Liver (tissue), 9 donors: ENCODE measurements around the gene EXOC6. TPM values are rescaled to one million over a fixed set of nuclear protein-coding genes. Genes with fewer than 3 reads are reported as not detected.

Experiments used
- DNase-seq: peaks from one replicate; pipeline ENCODE4 v3.0.0-alpha.2; 2017; ENCODE audit warnings: low spot score
- H3K27ac ChIP-seq, 2 donors: one replicate each; pipeline ENCODE4 v1.7.0; 2013; ENCODE audit warnings: inconsistent platforms in 2 of 2, low read length in 2 of 2, control low read depth in 1 of 2, low read depth in 1 of 2, mild to moderate bottlenecking in 1 of 2
- H3K27me3 ChIP-seq, 4 donors: one replicate each; pipeline versions ENCODE4 v1.6.1 to v1.7.0; 2013; ENCODE audit warnings: low read length in 3 of 4, inconsistent platforms in 1 of 4, mild to moderate bottlenecking in 1 of 4, moderate library complexity in 1 of 4; ENCODE audit not compliant: control insufficient read depth in 4 of 4, insufficient read depth in 4 of 4
- H3K36me3 ChIP-seq, 4 donors: one replicate each; pipeline versions ENCODE4 v1.6.1 to v1.7.0; 2013; ENCODE audit warnings: low read length in 3 of 4, mild to moderate bottlenecking in 3 of 4, low read depth in 1 of 4, moderate library complexity in 1 of 4; ENCODE audit not compliant: control insufficient read depth in 4 of 4, insufficient read depth in 3 of 4
- H3K4me1 ChIP-seq, 4 donors: one replicate each; pipeline versions ENCODE4 v1.6.1 to v1.7.0; 2013; ENCODE audit warnings: low read length in 3 of 4, mild to moderate bottlenecking in 3 of 4, moderate library complexity in 1 of 4; ENCODE audit not compliant: control insufficient read depth in 4 of 4, insufficient read depth in 4 of 4
- H3K4me3 ChIP-seq, 3 donors: one replicate each; pipeline versions ENCODE4 v1.6.1 to v1.7.0; 2013; ENCODE audit warnings: low read length in 3 of 3, control low read depth in 1 of 3, low read depth in 1 of 3, mild to moderate bottlenecking in 1 of 3
- H3K9ac ChIP-seq, 2 donors: one replicate each; pipeline ENCODE4 v1.7.0; 2013; ENCODE audit warnings: low read length in 2 of 2, mild to moderate bottlenecking in 2 of 2, moderate library complexity in 2 of 2, control low read depth in 1 of 2, low read depth in 1 of 2
- H3K9me3 ChIP-seq, 4 donors: one replicate each; pipeline versions ENCODE4 v1.6.1 to v1.7.0; 2013; ENCODE audit warnings: low read length in 3 of 4; ENCODE audit not compliant: control insufficient read depth in 4 of 4
- CTCF ChIP-seq: fragments of 150-350 bp; IDR thresholded peaks from 2 replicates; pipeline ENCODE4 v1.5.1; 2017; ENCODE audit warnings: improper control_type of control experiment, low read depth, low read length; ENCODE audit not compliant: missing input control
- EGR1 ChIP-seq, 2 donors: IDR thresholded peaks; 2 replicates each; pipeline ENCODE4 v1.6.1; 2016 to 2018; ENCODE audit warnings: antibody characterized with exemption in 2 of 2, low read depth in 2 of 2
- FOXA1 ChIP-seq: IDR thresholded peaks from 2 replicates; pipeline ENCODE4 v1.6.1; 2016; ENCODE audit warnings: antibody characterized with exemption
- FOXA2 ChIP-seq: IDR thresholded peaks from 2 replicates; pipeline ENCODE4 v1.6.1; 2016; ENCODE audit warnings: antibody characterized with exemption
- GABPA ChIP-seq, 2 donors: IDR thresholded peaks in 1 of 2; conservative IDR thresholded peaks in 1 of 2; 2 replicates each; pipeline ENCODE4 v1.6.1; 2016; ENCODE audit warnings: antibody characterized with exemption in 2 of 2, mild to moderate bottlenecking in 1 of 2, moderate library complexity in 1 of 2
- HNF4A ChIP-seq, 2 donors: conservative IDR thresholded peaks; 2 replicates each; pipeline ENCODE4 v1.6.1; 2016; ENCODE audit warnings: antibody characterized with exemption in 2 of 2, mild to moderate bottlenecking in 2 of 2
- HNF4G ChIP-seq: IDR thresholded peaks from 2 replicates; pipeline ENCODE4 v1.6.1; 2016; ENCODE audit warnings: antibody characterized with exemption
- JUND ChIP-seq, 2 donors: IDR thresholded peaks; 2 replicates each; pipeline ENCODE4 v1.6.1; 2016; ENCODE audit warnings: antibody characterized with exemption in 2 of 2
- MAX ChIP-seq: IDR thresholded peaks from 2 replicates; pipeline ENCODE4 v1.6.1; 2016; ENCODE audit warnings: antibody characterized with exemption
- NR2F2 ChIP-seq: IDR thresholded peaks from 2 replicates; pipeline ENCODE4 v1.6.1; 2016; ENCODE audit warnings: antibody characterized with exemption
- RAD21 ChIP-seq, 2 donors: IDR thresholded peaks; 2 replicates each; pipeline ENCODE4 v1.6.1; 2016; ENCODE audit warnings: antibody characterized with exemption in 2 of 2, mild to moderate bottlenecking in 2 of 2
- RXRA ChIP-seq, 2 donors: IDR thresholded peaks; 2 replicates each; pipeline ENCODE4 v1.6.1; 2017 to 2018; ENCODE audit warnings: antibody characterized with exemption in 2 of 2, mild to moderate bottlenecking in 1 of 2
- SP1 ChIP-seq: IDR thresholded peaks from 2 replicates; pipeline ENCODE4 v1.6.1; 2018; ENCODE audit warnings: antibody characterized with exemption, mild to moderate bottlenecking
- TAF1 ChIP-seq: conservative IDR thresholded peaks from 2 replicates; pipeline ENCODE4 v1.6.1; 2016; ENCODE audit warnings: antibody characterized with exemption, mild to moderate bottlenecking
- YY1 ChIP-seq: IDR thresholded peaks from 2 replicates; pipeline ENCODE4 v1.6.1; 2016; ENCODE audit warnings: antibody characterized with exemption, mild to moderate bottlenecking
- WGBS: extraction: QIAGEN DNeasy Blood & Tissue Kit; methylation state at CpG from one replicate; pipeline ENCODE4 v1.1.7; 2013; 5-methylcytosine and 5-hydroxymethylcytosine counted together
- polyA plus RNA-seq, 2 donors: library from polyadenylated mRNA; stranded (reverse) in 1 of 2; unstranded in 1 of 2; fragments of 200-250 nt in 1 of 2; fragments of >200 nt in 1 of 2; fragmentation: Nextera tagmentation in 1 of 2; extraction: Ambion mirVana in 1 of 2; gene quantifications; one replicate each; pipeline versions ENCODE4 v1.2.1 to v1.2.3, GENCODE V29; 2013 to 2015
- total RNA-seq, 2 donors: library from RNA; depleted of rRNA; stranded (reverse); fragments of >200 nt; gene quantifications; one replicate each; pipeline ENCODE4 v1.2.3, GENCODE V29; 2014
- TF ChIP-seq, protein P1 (sequence below): IDR thresholded peaks from 2 replicates; pipeline ENCODE4 v1.6.1; 2016; ENCODE audit warnings: antibody characterized with exemption, mild to moderate bottlenecking
- TF ChIP-seq, protein P2 (sequence below): IDR thresholded peaks from 2 replicates; pipeline ENCODE4 v1.6.1; 2016; ENCODE audit warnings: antibody characterized with exemption
- TF ChIP-seq, protein P3 (sequence below): IDR thresholded peaks from 2 replicates; pipeline ENCODE4 v1.6.1; 2016; ENCODE audit warnings: antibody characterized with exemption
- donor health status: healthy.
- donor health status: healthy.
- donor health status: healthy.
- donor health status: healthy.
- donor health status: healthy.

EXOC6 gene
- total and polyA plus RNA-seq, 4 donors = 6.5 to 35.4 (median 8.4) TPM

- DNase-seq = no peak
- Histone ChIP-seq H3K9ac (no peak overlapping the region), H3K27ac (no peak overlapping the region), H3K9me3 (no peaks in the 10 kb centered on the region), H3K4me1 (no peaks in the 10 kb centered on the region), H3K27me3 (no peaks in the 10 kb centered on the region), H3K36me3 (no peaks in the 10 kb centered on the region), H3K4me3 (no peak overlapping the region)
- no peak for TF ChIP-seq FOXA2
- no peak for TF ChIP-seq YY1
- no peak for TF ChIP-seq JUND (IDR thresholded peaks at IDR 0.05)
- no peak for TF ChIP-seq CTCF
- no peak for TF ChIP-seq HNF4G
- TF ChIP-seq RXRA (IDR thresholded peaks at IDR 0.05) = no peak
- TF ChIP-seq, protein P1, sequence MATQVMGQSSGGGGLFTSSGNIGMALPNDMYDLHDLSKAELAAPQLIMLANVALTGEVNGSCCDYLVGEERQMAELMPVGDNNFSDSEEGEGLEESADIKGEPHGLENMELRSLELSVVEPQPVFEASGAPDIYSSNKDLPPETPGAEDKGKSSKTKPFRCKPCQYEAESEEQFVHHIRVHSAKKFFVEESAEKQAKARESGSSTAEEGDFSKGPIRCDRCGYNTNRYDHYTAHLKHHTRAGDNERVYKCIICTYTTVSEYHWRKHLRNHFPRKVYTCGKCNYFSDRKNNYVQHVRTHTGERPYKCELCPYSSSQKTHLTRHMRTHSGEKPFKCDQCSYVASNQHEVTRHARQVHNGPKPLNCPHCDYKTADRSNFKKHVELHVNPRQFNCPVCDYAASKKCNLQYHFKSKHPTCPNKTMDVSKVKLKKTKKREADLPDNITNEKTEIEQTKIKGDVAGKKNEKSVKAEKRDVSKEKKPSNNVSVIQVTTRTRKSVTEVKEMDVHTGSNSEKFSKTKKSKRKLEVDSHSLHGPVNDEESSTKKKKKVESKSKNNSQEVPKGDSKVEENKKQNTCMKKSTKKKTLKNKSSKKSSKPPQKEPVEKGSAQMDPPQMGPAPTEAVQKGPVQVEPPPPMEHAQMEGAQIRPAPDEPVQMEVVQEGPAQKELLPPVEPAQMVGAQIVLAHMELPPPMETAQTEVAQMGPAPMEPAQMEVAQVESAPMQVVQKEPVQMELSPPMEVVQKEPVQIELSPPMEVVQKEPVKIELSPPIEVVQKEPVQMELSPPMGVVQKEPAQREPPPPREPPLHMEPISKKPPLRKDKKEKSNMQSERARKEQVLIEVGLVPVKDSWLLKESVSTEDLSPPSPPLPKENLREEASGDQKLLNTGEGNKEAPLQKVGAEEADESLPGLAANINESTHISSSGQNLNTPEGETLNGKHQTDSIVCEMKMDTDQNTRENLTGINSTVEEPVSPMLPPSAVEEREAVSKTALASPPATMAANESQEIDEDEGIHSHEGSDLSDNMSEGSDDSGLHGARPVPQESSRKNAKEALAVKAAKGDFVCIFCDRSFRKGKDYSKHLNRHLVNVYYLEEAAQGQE = no peak
- no peak for TF ChIP-seq EGR1 (IDR thresholded peaks at IDR 0.05; ENCODE audit: low read depth in 2 of 2)
- TF ChIP-seq MAX = no peak
- no peak for TF ChIP-seq NR2F2
- no peak for TF ChIP-seq TAF1
- TF ChIP-seq HNF4A (conservative IDR thresholded peaks at IDR 0.05) = no peak
- no peak for TF ChIP-seq SP1
- TF ChIP-seq RAD21 (IDR thresholded peaks at IDR 0.05) = no peak
- no peak for TF ChIP-seq GABPA (IDR thresholded peaks at IDR 0.05 in 1 of 2, conservative IDR thresholded peaks at IDR 0.05 in 1 of 2)
- TF ChIP-seq, protein P2, sequence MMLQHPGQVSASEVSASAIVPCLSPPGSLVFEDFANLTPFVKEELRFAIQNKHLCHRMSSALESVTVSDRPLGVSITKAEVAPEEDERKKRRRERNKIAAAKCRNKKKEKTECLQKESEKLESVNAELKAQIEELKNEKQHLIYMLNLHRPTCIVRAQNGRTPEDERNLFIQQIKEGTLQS = no peak
- no peak for TF ChIP-seq FOXA1
- TF ChIP-seq, protein P3, sequence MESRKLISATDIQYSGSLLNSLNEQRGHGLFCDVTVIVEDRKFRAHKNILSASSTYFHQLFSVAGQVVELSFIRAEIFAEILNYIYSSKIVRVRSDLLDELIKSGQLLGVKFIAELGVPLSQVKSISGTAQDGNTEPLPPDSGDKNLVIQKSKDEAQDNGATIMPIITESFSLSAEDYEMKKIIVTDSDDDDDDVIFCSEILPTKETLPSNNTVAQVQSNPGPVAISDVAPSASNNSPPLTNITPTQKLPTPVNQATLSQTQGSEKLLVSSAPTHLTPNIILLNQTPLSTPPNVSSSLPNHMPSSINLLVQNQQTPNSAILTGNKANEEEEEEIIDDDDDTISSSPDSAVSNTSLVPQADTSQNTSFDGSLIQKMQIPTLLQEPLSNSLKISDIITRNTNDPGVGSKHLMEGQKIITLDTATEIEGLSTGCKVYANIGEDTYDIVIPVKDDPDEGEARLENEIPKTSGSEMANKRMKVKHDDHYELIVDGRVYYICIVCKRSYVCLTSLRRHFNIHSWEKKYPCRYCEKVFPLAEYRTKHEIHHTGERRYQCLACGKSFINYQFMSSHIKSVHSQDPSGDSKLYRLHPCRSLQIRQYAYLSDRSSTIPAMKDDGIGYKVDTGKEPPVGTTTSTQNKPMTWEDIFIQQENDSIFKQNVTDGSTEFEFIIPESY = no peak
- 97% methylated on average over 1 of the region's 1 CpG for WGBS
Observed at GRCh38 chr10:92868557-92868956, 20.2 kb downstream of the EXOC6 start.
